ENCODE measurements around the gene RALGAPA2. TPM values are rescaled to one million over a fixed set of nuclear protein-coding genes. Genes with fewer than 3 reads are reported as not detected.

Gene RALGAPA2
- total and polyA plus RNA-seq, 2 donors from 2014 or later, result 5.9 to 66.7 TPM

DNA sequence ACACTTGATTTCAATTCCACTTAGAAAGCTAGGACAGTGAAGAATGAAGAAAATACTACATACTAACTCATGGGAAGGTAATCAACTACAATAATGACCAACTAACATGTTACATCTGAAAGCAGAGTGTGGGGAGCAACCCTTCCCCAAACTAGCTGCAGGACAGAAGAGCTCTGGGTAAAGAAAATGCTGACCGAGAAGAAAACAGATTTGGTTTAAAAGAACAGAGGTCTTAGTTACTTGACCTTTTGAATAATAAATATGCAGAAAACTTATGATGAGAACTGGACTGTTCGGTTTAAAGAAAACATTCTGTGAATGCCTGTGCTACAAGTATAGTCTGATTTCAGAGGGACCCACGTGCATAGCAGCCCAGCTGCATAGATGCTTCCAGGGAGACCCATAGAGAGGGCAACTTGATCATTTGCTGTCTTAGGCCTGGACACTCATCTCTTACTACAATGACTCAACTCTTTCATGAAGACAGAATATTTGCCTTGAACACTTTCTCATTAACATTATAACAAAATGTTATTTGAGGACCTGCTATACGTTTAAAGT is 53.5 kb downstream of the RALGAPA2 start:
- TF ChIP-seq, protein P1, sequence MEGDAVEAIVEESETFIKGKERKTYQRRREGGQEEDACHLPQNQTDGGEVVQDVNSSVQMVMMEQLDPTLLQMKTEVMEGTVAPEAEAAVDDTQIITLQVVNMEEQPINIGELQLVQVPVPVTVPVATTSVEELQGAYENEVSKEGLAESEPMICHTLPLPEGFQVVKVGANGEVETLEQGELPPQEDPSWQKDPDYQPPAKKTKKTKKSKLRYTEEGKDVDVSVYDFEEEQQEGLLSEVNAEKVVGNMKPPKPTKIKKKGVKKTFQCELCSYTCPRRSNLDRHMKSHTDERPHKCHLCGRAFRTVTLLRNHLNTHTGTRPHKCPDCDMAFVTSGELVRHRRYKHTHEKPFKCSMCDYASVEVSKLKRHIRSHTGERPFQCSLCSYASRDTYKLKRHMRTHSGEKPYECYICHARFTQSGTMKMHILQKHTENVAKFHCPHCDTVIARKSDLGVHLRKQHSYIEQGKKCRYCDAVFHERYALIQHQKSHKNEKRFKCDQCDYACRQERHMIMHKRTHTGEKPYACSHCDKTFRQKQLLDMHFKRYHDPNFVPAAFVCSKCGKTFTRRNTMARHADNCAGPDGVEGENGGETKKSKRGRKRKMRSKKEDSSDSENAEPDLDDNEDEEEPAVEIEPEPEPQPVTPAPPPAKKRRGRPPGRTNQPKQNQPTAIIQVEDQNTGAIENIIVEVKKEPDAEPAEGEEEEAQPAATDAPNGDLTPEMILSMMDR (IDR thresholded peaks at IDR 0.05; ENCODE audit: borderline replicate concordance, extremely low read depth, insufficient read depth), result no peak
- DNase-seq (peak in 1 of 5 donors; percentile 2), FAIRE-seq (no peak)
- intact Hi-C loops (cut with DNase I), result no loop called here
- H3K36me3 ChIP-seq (ENCODE audit: control insufficient read depth in 2 of 3, insufficient read depth in 3 of 3, low read length in 3 of 3), result no peaks in the 10 kb centered on the region
- H3K4me3 ChIP-seq (ENCODE audit: low read length in 3 of 3), result no peak overlapping the region
- H3K27ac ChIP-seq (ENCODE audit: low read depth in 2 of 2, low read length in 2 of 2), result no peak overlapping the region
- H3K4me1 ChIP-seq (ENCODE audit: control insufficient read depth in 2 of 3, insufficient read depth in 2 of 3, low read depth in 1 of 3, low read length in 3 of 3), result no peaks in the 10 kb centered on the region
- H3K27me3 ChIP-seq (ENCODE audit: control insufficient read depth, insufficient read depth, low read length), result no peaks in the 10 kb centered on the region
- no peaks in the 10 kb centered on the region for H3K9me3 ChIP-seq (ENCODE audit: control insufficient read depth in 2 of 3, insufficient read depth in 1 of 3, low read length in 3 of 3)
- H3K9ac ChIP-seq (ENCODE audit: low read length in 3 of 3), result no peak overlapping the region

DNA sequence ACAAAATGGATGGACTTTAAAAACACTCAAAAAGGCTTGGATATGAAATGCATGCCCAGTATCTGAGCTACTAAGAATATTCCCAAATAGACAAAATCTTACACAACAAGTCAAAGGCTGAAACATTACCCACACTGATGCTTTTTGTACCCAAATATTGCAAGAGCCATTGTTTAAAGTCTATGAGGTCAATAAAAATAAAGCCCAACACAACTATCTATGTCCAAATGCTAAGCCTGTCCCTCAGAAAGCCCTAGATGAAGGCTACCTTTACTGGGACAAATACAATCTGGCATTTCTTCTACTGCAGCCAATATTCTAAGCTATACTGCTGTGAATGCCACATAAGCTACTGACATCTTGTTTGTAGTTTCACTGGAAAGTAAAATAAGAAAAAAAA is 54.3 kb downstream of the RALGAPA2 start:
- no peak for DNase-seq
- Histone ChIP-seq H3K4me1 (ENCODE audit: control insufficient read depth in 2 of 3, insufficient read depth in 2 of 3, low read depth in 1 of 3, low read length in 3 of 3) (no peaks in the 10 kb centered on the region), H3K27me3 (ENCODE audit: control insufficient read depth, insufficient read depth, low read length) (no peaks in the 10 kb centered on the region), H3K27ac (ENCODE audit: low read depth in 2 of 2, low read length in 2 of 2) (no peak overlapping the region), H3K4me3 (ENCODE audit: low read length in 3 of 3) (no peak overlapping the region), H3K9ac (ENCODE audit: low read length in 3 of 3) (no peak overlapping the region), H3K36me3 (ENCODE audit: control insufficient read depth in 2 of 3, insufficient read depth in 3 of 3, low read length in 3 of 3) (no peaks in the 10 kb centered on the region), H3K9me3 (ENCODE audit: control insufficient read depth in 2 of 3, insufficient read depth in 1 of 3, low read length in 3 of 3) (no peaks in the 10 kb centered on the region)
- no peak for FAIRE-seq
- intact Hi-C loops (cut with DNase I), result no loop called here
- TF ChIP-seq, protein P1 (IDR thresholded peaks at IDR 0.05; ENCODE audit: borderline replicate concordance, extremely low read depth, insufficient read depth), result no peak

DNA sequence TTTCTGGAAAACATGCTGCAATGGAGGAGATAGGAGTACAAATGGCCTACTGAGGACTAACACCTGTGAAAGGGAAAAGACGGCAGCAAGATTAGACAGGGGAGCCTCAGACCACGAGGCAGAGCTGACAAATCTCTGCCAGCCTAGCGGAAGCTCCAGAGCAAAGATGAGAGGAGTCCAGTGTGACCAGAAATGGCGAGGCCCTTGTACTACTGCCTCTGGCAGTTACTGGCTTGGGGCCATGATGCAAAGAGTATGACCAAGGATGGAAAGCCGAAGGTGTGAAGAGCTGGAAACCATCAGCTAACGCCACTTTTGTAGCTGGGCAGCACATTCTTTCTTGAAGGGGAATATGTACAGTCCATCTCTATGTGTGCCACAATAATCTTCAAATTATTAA is 55.4 kb downstream of the RALGAPA2 start:
- Histone ChIP-seq H3K36me3 (ENCODE audit: control insufficient read depth in 2 of 3, insufficient read depth in 3 of 3, low read length in 3 of 3) (peaks cover 0 to 4% (median 0%) of the 10 kb centered on the region in 3 donors), H3K4me3 (ENCODE audit: low read length in 3 of 3) (no peak overlapping the region), H3K27me3 (ENCODE audit: control insufficient read depth, insufficient read depth, low read length) (no peaks in the 10 kb centered on the region), H3K4me1 (ENCODE audit: control insufficient read depth in 2 of 3, insufficient read depth in 2 of 3, low read depth in 1 of 3, low read length in 3 of 3) (no peaks in the 10 kb centered on the region), H3K27ac (ENCODE audit: low read depth in 2 of 2, low read length in 2 of 2) (no peak overlapping the region), H3K9ac (ENCODE audit: low read length in 3 of 3) (no peak overlapping the region), H3K9me3 (ENCODE audit: control insufficient read depth in 2 of 3, insufficient read depth in 1 of 3, low read length in 3 of 3) (no peaks in the 10 kb centered on the region)
- intact Hi-C loops (cut with DNase I), result no loop called here
- DNase-seq (no peak), FAIRE-seq (no peak)
- TF ChIP-seq, protein P1 (IDR thresholded peaks at IDR 0.05; ENCODE audit: borderline replicate concordance, extremely low read depth, insufficient read depth), result no peak

GRCh38 chr20:20655883-20656282 is 56.6 kb downstream of the RALGAPA2 start:
- TF ChIP-seq, protein P1 (IDR thresholded peaks at IDR 0.05; ENCODE audit: borderline replicate concordance, extremely low read depth, insufficient read depth), result no peak
- DNase-seq, result no peak
- H3K9ac ChIP-seq (ENCODE audit: low read length in 3 of 3), result no peak overlapping the region

More at GRCh38 chr20:20655883-20656282, 56.6 kb downstream of the RALGAPA2 start:
- intact Hi-C loops (cut with DNase I), result no loop called here
- no peak overlapping the region for H3K4me3 ChIP-seq (ENCODE audit: low read length in 3 of 3)
- no peak overlapping the region for H3K27ac ChIP-seq (ENCODE audit: low read depth in 2 of 2, low read length in 2 of 2)
- H3K36me3 ChIP-seq (ENCODE audit: control insufficient read depth in 2 of 3, insufficient read depth in 3 of 3, low read length in 3 of 3), result peaks cover 0 to 4% (median 0%) of the 10 kb centered on the region in 3 donors
- H3K9me3 ChIP-seq (ENCODE audit: control insufficient read depth in 2 of 3, insufficient read depth in 1 of 3, low read length in 3 of 3), result no peaks in the 10 kb centered on the region
- H3K27me3 ChIP-seq (ENCODE audit: control insufficient read depth, insufficient read depth, low read length), result no peaks in the 10 kb centered on the region
- H3K4me1 ChIP-seq (ENCODE audit: control insufficient read depth in 2 of 3, insufficient read depth in 2 of 3, low read depth in 1 of 3, low read length in 3 of 3), result no peaks in the 10 kb centered on the region
- FAIRE-seq, result no peak

Data from kidney (tissue), 14 donors.